GM18508 (cell line): ENCODE results near the gene ZBTB7C.
"Not testable (repeated sequence)": the region's sequence is repeated elsewhere in the genome, so short reads cannot be mapped to it uniquely, and the experiment has no call there.

Experiments
- ATAC-seq: cut with Tn5 transposase; IDR thresholded peaks from one replicate; pipeline ENCODE4 v1.9.1; 2021; ENCODE audit warnings: moderate number of reproducible peaks; ENCODE audit not compliant: insufficient read depth, unreplicated experiment

Gene ZBTB7C

GRCh38 chr18:48408727-48409590 lies at the start of gene ZBTB7C:
Gene ZBTB7C (minus strand): TSS chr18:48409383.
- no peak for ATAC-seq

DNA sequence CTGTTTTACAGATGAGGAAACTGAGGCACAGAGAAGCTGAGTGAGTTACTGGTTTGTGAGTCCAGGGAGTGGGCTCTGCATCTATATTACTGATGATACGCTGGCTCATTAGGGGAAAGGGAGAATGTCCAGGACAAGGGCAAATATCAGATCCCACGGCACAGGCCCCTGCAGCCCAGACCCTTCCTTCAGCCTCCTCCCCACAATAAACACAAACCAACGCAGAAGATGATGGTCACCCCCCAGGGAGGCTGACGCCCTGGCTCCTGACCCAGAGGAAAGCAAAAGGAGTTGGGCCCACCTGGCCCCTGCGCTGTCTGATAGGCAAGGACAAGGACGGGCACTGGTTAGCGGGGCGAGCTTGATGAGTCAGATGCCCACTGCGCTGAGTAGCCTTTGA lies 47.7 kb upstream of the ZBTB7C start:
- ATAC-seq, result no peak

DNA sequence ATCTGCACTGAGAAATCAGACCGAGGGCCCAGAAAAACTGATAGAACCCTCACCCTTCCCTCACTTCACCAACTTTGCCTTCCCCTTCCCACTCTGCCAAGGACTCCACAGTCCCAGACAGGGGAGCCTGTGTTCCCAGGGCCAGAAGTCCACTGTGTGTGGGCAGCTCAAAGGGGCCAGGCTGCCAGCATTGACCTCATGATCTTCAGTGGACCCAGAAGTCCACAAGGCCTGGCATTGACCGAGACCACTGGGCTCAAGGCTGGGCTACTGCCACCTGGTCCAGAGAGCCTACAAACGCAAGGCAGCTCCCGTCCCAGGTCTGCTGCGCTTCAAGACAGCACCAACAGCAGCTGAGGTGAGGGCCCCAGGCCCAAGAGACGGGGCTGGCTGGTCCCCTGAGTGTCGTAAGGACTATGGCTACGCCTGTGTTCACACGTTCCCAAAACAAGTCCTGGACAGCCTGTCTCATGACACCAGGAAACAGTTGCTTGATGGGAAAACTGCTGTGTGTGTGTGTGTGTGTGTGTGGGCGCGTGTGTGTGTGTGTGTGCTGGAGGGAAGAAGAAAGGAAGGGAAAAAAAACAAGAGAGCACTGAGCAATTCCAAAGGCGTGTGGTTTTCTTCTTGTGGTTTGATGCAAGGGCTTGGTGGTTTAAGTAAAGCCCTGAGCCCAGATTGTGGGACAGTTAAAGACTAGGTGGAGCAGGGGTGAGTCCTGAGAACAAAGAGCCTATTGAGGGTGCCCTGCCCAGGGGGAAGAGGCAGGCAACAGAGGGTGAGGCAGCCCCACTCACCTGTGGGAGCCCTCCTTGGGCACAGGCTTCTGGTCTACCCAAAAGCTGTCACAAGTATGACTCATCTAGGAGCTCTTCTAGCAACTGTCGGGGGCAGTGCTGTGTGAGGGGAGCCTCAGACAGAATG lies 46.6 kb upstream of the ZBTB7C start:
- no peak for ATAC-seq

- ATAC-seq, result no peak
These were observed 45.1 kb upstream of the ZBTB7C start for GRCh38 chr18:48454261-48454757.

DNA sequence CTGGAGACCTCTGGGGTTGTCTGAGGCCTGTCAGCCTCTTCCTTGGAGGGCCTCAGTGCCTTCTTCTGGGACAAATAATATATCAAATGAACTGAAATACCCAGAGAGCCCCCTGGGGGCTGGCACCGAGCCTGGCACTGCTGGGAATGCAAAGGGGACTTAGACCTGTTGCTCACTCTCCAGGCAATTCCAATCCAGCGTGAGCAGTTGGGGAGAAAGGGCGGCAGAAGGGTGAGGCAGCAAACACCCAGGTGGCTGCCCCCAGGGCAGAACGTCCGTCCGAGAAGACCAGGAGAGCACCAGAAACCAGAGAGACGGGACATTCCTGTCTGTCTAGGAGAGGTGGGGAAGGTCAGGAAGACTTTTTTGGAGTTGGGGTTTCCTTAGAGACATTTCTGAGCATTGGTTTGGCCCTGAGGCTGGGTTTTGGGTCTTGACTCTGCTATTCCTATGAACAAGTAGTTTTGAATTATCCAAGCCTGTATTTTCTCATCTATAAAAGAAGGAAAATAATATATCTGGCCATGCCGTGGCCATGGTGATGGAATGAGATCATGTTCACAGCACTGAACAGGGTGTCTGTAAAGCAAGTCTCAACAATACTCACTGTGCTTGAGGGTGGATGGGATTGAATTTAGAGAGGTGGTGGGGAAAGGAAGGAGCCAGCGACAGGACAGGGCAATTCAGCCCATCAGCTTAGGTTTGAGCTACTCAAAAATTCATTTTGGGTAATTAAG lies 44.3 kb upstream of the ZBTB7C start:
- ATAC-seq, result no peak

DNA sequence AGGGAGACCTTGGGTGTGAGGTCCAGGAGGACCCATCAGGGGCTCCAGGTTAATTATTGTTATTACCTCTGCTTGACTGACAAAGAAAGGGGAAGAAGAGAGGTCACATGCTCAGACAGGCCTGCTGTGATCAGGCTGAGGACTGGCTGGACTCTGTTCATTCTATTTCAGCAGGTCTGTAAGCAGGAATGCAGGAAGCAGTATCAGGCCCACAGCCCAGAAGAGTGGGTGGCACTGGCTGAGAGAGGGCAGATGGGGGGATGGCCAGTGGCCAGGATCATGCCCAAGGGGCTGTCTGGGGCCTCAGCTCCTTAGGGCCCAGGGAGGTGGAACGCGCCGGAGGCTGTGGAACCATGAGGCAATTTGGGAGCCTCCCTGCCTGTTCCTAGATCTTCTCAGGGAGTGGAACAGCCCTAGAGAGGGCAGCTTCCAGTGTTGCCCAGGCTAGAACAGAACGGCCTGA lies 43.7 kb upstream of the ZBTB7C start:
- ATAC-seq, result no peak

- ATAC-seq, result no peak
These were observed 41.5 kb upstream of the ZBTB7C start for GRCh38 chr18:48450685-48451084.

- ATAC-seq, result no peak
These were observed 37.5 kb upstream of the ZBTB7C start for GRCh38 chr18:48446582-48447225.

GRCh38 chr18:48445540-48445939 lies 36.4 kb upstream of the ZBTB7C start:
- ATAC-seq, result no peak

DNA sequence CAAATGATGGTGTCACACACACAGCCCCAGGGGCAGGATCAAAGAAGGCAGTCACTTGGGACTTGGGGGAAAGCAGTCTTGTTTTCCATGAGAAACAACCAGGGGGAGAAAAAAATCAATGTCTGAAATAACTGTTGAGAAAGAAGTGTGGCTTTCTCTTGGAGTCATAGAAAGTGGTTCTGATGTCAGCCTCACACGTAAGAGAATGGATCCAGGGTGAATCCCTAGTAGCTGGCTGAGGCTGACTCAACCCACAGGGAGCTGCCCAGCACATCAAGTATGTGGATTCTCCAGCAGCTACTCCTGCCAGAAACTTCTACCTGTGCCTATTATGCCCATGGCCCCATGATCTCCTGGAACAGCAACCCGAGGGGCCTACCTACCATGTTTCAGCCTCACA lies 33.6 kb upstream of the ZBTB7C start:
- ATAC-seq, result no peak

GRCh38 chr18:48441405-48441881 lies 32.3 kb upstream of the ZBTB7C start:
- ATAC-seq, result no peak

DNA sequence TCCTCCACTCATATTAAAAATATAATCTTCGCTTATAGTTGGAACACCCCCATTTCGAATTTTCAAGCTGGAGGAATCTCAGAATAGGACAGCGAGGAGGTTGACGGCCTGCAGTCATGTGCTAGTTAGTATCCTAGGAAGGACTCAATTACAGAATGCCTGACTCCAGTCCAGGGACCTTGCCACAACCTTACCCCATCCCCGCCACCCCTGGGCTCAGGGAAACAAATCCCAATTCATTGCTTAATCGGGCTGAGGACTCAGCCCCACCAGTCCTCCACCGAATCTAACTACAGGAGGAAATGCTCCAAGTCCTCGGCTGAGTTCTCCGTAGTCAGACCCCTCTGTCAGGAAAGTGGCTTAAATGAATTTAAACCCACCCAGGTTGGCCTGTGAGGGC lies 31.7 kb upstream of the ZBTB7C start:
- ATAC-seq, result no peak

- ATAC-seq, result no peak
These were observed 27.7 kb upstream of the ZBTB7C start for GRCh38 chr18:48436907-48437306.

DNA sequence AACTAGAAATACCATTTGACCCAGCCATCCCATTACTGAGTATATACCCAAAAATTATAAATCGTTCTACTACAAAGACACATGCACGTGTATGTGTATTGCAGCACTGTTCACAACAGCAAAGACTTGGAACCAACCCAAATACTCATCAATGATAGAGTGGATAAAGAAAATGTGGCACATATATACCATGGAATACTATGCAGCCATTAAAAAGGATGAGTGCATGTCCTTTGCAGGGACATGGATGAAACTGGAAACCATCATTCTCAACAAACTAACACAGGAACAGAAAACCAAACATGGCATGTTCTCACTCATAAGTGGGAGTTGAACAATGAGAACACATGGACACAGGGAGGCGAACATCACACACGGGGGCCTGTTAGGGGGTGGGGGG lies 25.2 kb upstream of the ZBTB7C start:
- ATAC-seq, result not testable (repeated sequence)

GRCh38 chr18:48433541-48433940 lies 24.4 kb upstream of the ZBTB7C start:
- ATAC-seq, result no peak

DNA sequence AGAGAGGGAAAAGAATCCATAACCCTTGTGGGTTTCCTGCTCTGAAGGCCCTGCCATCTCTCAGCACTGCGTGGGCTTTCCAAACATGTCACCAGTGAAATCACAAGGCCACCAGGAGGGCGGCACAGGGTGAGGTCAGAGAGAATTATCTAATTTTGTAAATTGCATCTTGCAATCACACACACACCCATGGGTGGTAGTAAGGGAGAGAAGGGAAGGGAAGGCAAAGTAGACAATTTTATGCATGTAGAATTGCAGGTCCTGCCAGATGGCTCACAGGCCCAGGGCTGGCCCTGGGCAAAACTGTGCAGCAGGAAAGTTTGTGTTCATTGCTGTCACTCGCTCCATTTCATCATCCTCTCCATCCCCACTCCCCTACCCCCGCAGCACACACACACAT lies 21.0 kb upstream of the ZBTB7C start:
- ATAC-seq, result no peak

DNA sequence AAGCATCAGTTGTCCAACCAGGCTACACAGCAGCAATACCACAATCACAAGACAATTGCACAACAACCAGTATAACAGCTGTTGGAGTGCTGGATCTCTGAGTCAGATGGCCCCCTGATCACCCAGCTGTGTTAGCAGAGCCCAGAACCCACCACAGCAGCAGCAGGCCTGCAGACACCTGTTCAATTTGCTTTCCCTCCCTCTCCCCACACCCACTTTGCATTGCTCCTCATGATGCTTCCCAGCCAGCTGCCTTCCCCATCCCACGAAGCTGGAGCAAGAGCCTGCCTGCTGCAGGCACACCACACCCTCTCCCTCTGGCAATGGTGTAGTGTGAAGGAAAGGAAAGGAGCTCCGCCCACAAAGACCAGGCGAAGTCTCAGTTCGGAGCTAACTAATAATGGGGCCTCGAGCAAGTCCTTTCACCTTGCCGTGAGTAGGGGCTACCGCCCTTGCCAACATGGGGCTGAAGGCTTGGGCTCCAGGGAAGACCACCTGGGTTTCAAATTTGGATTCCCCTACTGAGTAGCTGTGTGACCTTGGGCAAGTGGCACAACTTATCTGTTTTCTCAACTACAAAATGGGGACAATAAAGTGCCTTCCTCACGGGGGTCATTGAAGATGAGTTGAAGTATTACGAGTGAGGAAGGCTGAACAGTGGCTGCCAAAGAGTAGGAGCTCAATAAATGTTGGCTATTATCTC lies 19.4 kb upstream of the ZBTB7C start:
- ATAC-seq, result no peak

DNA sequence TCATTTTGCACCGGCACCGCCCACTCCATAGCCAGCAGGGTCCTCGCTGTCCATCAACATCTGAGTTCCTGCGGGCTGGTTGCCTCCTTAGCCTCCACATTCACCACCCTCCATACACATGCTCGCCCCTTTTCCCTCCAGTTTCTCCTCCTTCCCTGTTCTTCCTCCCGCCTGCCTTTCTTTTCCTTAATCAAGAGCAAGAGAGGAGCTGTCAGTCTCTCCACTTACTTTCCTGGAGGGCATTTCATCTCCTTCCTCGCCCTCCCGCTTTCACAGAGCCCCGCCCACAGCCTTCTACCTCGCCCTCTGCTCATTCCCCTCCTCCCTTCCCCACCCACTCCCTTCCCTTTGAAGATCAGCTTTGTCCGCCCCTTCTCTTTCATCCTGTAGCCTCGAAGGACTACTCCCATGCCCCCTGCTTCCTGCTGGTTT lies 13.8 kb upstream of the ZBTB7C start:
- ATAC-seq, result no peak
